WERI-Rb-1 (cell line): ENCODE data around the gene FSTL4.

Experiments
- DNase-seq: peaks from one replicate; pipeline ENCODE4 v3.0.0-alpha.2; 2020
- H3K27ac ChIP-seq: fragments of 250-450 bp; sonication (Bioruptor Pico); 2 replicates; pipeline ENCODE4 v1.5.1; 2020; ENCODE audit warnings: mild to moderate bottlenecking, moderate library complexity
- H3K27me3 ChIP-seq: fragments of 250-450 bp; sonication (Bioruptor Pico); 2 replicates; pipeline ENCODE4 v1.5.1; 2021; ENCODE audit warnings: mild to moderate bottlenecking, low read depth, moderate library complexity; ENCODE audit not compliant: insufficient read depth, severe bottlenecking
- H3K36me3 ChIP-seq: fragments of 250-450 bp; sonication (Bioruptor Pico); 2 replicates; pipeline ENCODE4 v1.5.1; 2020; ENCODE audit warnings: mild to moderate bottlenecking, moderate library complexity
- H3K4me3 ChIP-seq: 2 replicates; pipeline ENCODE4 v1.5.1; 2011; ENCODE audit warnings: low read depth, mild to moderate bottlenecking, control low read depth, low read length
- H3K9me3 ChIP-seq: fragments of 250-450 bp; sonication (Bioruptor Pico); 2 replicates; pipeline ENCODE4 v1.5.1; 2021; ENCODE audit warnings: mild to moderate bottlenecking, moderate library complexity; ENCODE audit not compliant: severe bottlenecking
- CTCF ChIP-seq: IDR thresholded peaks from 2 replicates; pipeline ENCODE4 v1.5.1; 2011; ENCODE audit warnings: low read depth, mild to moderate bottlenecking, control low read depth, inconsistent platforms, low read length

Gene FSTL4

GRCh38 chr5:133238426-133239205 is 373.7 kb downstream of the FSTL4 start:
- Histone ChIP-seq H3K4me3 (no peak overlapping the region), H3K27me3 (no peaks in the 10 kb centered on the region), H3K9me3 (no peaks in the 10 kb centered on the region), H3K36me3 (no peaks in the 10 kb centered on the region), H3K27ac (no peak overlapping the region)
- no peak for DNase-seq
- no peak for TF ChIP-seq CTCF

GRCh38 chr5:133236976-133237375 is 375.4 kb downstream of the FSTL4 start:
- no peaks in the 10 kb centered on the region for H3K9me3 ChIP-seq
- no peak overlapping the region for H3K4me3 ChIP-seq
- TF ChIP-seq CTCF: no peak
- no peaks in the 10 kb centered on the region for H3K27me3 ChIP-seq
- no peak for DNase-seq
- no peaks in the 10 kb centered on the region for H3K36me3 ChIP-seq
- no peak overlapping the region for H3K27ac ChIP-seq

GRCh38 chr5:133236541-133236951 is 375.8 kb downstream of the FSTL4 start:
- no peaks in the 10 kb centered on the region for H3K36me3 ChIP-seq
- H3K4me3 ChIP-seq: no peak overlapping the region
- no peaks in the 10 kb centered on the region for H3K27me3 ChIP-seq
- no peak for DNase-seq
- 0 out of 2 replicates have a peak, but pooled peaks have one; percentile 5 for TF ChIP-seq CTCF
- H3K27ac ChIP-seq: no peak overlapping the region
- H3K9me3 ChIP-seq: no peaks in the 10 kb centered on the region

DNA sequence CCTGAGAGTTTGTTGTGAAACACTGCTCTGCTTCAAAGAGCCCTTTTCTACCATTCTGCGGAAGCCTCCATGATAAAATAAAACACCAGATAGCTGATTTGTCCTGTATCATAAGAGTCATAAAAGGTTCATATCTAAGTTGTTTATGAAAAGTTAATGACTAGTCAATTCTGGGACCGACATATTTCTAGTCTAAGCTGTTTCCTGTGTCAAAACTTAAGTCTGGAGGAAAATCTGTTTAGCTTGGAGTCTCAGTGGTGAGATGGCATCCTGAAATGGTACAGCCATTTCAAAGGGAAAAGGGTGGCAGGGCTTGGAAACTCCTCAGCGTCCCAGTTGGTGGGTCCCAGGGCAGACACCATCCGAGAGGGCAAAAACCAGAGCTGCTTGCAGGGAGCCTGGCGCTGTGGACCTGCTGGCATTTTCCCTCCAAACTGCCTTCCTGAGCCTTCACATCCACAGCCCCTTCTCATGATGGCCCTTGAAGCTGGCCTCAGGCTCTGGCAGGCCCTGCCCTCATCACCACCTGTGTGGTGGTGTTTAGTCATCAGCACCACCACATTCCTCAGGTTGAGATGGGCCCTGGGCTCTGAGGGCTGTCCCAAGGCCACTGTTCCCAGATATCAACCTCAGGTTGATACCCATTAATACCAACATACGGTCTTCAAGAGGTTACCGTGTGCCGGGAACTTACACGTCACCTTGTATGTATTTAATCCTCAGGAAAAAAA is 376.5 kb downstream of the FSTL4 start:
- H3K4me3 ChIP-seq: no peak overlapping the region
- no peak overlapping the region for H3K27ac ChIP-seq
- H3K9me3 ChIP-seq: no peaks in the 10 kb centered on the region
- no peaks in the 10 kb centered on the region for H3K27me3 ChIP-seq
- DNase-seq: no peak
- H3K36me3 ChIP-seq: no peaks in the 10 kb centered on the region
- no peak for TF ChIP-seq CTCF

DNA sequence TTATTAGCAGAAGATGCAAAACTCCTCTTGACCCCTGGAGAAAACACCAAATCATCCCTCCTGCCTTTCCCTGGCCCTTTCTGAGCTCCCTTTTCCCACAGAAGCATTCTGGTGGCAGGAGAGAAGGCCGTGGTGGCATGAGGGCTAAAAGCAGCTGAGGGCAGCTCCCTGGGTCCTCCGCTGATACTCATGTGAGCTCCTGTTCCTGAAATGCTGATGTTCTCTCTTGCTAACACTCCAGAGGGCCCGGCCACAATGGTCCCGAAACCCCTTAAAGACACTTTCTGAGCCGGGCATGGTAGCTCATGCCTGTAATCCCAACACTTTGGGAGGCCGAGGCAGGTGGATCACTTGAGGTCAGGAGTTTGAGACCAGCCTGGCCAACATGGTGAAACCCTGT is 377.4 kb downstream of the FSTL4 start:
- H3K36me3 ChIP-seq: no peaks in the 10 kb centered on the region
- no peak for TF ChIP-seq CTCF
- H3K9me3 ChIP-seq: no peaks in the 10 kb centered on the region
- H3K4me3 ChIP-seq: no peak overlapping the region
- no peak for DNase-seq
- H3K27ac ChIP-seq: no peak overlapping the region
- no peaks in the 10 kb centered on the region for H3K27me3 ChIP-seq
